ENCODE measurements around the gene SLC29A3.

SLC29A3 gene

GRCh38 chr10:71396084-71396710 is 77.1 kb downstream of the SLC29A3 start:
- peak; percentile 74 for DNase-seq

GRCh38 chr10:71396711-71397295 is 77.7 kb downstream of the SLC29A3 start, which contains the start of gene CDH23:
CDH23 (plus strand) TSS chr10:71396920; CDS start chr10:71439832, 42,912 bp downstream.
- peak; percentile 74 for DNase-seq

DNA sequence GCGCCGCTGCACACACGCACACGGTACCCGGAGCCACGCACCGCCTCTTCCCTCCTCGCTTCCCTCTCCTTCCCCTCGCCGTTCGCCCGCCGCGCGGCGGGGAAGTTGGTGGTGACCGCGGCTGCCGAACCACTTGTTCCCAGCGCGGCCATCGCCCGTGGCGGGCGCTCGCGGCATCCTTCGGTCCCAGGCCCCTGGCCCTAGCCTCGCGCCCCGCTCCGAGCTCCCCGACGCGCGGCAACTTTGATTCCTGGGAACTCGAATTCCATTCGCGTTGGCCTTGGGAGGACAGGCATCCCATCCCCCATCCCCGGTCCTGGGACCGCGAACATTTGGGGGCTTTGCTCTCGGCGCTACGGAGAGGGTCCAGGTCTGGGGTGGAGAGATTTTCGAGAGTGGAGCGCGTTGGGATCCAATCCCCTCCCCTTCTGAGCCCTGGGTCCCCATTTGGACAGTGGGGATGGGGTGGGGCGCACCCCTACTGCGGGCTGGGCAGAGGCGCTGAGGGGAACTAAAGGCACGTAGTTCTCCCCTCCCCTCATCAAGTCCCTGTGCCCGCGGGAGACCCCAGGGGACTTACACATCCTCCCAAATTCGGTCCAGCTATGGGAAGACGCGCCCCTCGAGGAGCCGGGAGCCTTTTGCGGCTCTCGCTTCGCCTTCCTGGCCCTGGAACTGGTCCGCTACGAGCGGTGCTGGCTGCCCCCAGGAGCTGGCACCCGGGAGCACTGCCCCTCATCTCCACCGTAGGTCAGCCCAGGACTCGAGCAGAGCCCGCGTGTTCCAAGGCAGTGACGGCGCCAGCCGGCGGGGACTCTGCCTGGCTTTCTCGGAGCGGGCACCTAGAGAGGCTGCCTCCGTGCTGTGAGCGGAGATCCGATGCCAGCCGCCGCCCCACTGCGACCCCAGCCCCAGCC is 78.5 kb downstream of the SLC29A3 start:
- no peak for DNase-seq

- no peak for DNase-seq
These were observed 79.9 kb downstream of the SLC29A3 start for GRCh38 chr10:71398976-71399375.

DNA sequence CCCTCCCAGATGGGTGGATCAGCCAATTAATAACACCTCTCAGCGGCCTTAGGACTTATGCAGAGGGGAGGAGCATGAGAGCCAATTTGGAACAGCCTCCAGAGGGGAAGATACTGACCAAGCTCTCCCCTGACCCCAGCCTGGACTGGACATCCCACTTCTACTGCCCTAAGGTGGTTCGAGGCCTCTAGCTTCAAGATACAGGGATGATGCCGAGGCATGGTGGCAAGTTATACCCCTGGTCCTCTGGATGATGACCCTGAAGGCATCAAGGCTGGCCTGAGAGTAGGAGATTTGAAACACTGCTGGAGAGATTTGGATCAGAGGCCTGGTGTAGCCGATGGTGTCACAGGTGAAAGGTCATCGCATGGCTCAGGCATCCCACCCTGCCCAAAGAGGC is 80.9 kb downstream of the SLC29A3 start:
- no peak for DNase-seq

DNA sequence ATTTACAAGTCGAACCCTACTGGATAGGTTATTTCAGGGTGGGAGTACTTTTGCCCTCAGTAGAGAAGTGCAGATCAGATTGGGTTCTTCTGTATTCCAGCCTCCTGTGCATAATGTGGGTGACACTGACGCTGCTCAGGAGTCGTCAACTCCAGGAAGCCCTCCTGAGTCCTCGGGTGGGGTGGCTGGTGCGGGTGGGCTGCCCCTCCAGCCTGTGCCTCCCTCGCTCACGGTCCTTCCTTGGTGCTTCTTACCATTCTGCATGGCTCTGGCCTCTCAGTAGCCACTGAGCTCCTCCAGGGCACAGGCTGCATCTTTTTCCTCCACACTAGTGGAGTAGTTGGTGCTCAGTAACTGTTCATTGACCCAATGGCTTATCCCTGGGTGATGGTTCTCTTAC is 82.0 kb downstream of the SLC29A3 start:
- DNase-seq: no peak

GRCh38 chr10:71402005-71402404 is 82.9 kb downstream of the SLC29A3 start:
- DNase-seq: no peak

- DNase-seq: no peak
These were observed 85.6 kb downstream of the SLC29A3 start for GRCh38 chr10:71404503-71405295.

- no peak for DNase-seq
These were observed 87.8 kb downstream of the SLC29A3 start for GRCh38 chr10:71406878-71407277.

GRCh38 chr10:71408436-71409225 is 89.6 kb downstream of the SLC29A3 start:
- DNase-seq: no peak

DNA sequence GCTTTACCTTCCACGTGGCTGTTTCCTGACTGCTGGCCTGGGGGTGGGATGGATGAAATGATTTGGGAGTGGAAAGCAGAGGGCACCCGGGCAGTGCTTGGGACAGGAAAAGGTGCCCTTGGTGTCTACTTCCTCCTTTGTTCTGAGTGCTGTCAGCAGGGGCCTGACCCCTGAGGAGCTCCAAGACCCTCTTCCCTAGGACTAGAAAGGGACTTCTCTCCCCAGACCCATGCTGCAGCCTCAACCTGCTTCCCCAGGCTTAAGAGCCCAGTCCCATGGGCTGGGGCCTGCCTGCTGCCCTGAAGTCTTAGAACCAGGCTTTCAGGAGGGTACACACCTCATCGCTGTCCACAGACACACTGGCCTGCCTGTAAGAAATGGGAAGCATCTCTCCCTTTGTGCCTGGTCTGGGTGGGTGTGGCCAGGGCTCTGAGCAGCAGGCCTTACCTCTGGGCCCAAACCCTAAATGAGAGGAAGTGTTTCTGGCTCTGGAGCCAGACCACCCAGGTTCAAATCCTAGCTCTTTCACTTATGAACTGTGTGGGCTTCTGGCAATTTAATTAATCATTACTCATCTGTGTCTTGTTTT is 90.6 kb downstream of the SLC29A3 start:
- DNase-seq: no peak
